Activated CD8-positive, alpha-beta T cell treated with anti-CD3 and anti-CD28 coated beads for 36 hours (primary cell): Measurements from ENCODE around the gene CASP7. TPM values are rescaled to one million over a fixed set of nuclear protein-coding genes. Genes with fewer than 3 reads are reported as not detected.

Source experiments
- ATAC-seq: fragments of 200-7000 bp; cut with Tn5 transposase; one replicate; pipeline ENCODE4 v1.10.0; 2021; ENCODE audit warnings: mild to moderate bottlenecking, moderate library complexity
- CTCF ChIA-PET: fragments of 350-600 bp; sonication (Branson Sonifier 250); formaldehyde crosslinking; loops from one replicate; lab custom pipeline; 2021; ENCODE audit warnings: antibody characterized with exemption; lab: Charles Lee
- POLR2A ChIA-PET: fragments of 350-600 bp; sonication (Branson Sonifier 250); formaldehyde crosslinking; loops from one replicate; lab custom pipeline; 2021; ENCODE audit warnings: antibody characterized with exemption; lab: Charles Lee
- DNase-seq: peaks from one replicate; pipeline ENCODE4 v3.0.0-alpha.2; 2020
- H3K27ac Mint-ChIP-seq: one replicate; pipeline ENCODE4 v1.8.0; 2021; ENCODE audit warnings: mild to moderate bottlenecking, mixed read lengths
- H3K27me3 Mint-ChIP-seq: one replicate; pipeline ENCODE4 v1.8.0; 2021; ENCODE audit warnings: mixed read lengths
- H3K36me3 Mint-ChIP-seq: one replicate; pipeline ENCODE4 v1.8.0; 2021; ENCODE audit warnings: low read depth, mixed read lengths
- H3K4me1 Mint-ChIP-seq: one replicate; pipeline ENCODE4 v1.8.0; 2021; ENCODE audit warnings: low read depth, mixed read lengths
- H3K4me3 Mint-ChIP-seq: one replicate; pipeline ENCODE4 v1.8.0; 2021; ENCODE audit warnings: mild to moderate bottlenecking, moderate library complexity, mixed read lengths
- H3K9me3 Mint-ChIP-seq: one replicate; pipeline ENCODE4 v1.8.0; 2021; ENCODE audit warnings: mixed read lengths
- intact Hi-C: fragments of 100-400 bp; cut with micrococcal nuclease; formaldehyde crosslinking; loops from one replicate; pipeline ENCODE4 v1.10.0; 2022
- microRNA-seq: library from miRNA; unstranded; fragments of <30 nt; microRNA quantifications from one replicate; pipeline ENCODE4 v1.2.0, GENCODE V29; 2022; ENCODE audit warnings: borderline microRNAs expressed, borderline replicate concordance
- total RNA-seq, 2 experiments: library from RNA; stranded (reverse); gene quantifications; one replicate each; pipeline ENCODE4 v1.2.3, GENCODE V29; 2021
- TF ChIP-seq, protein P1 (sequence below): fragments of 200-600 bp; IDR thresholded peaks from one replicate; pipeline ENCODE4 v1.8.0; 2022; ENCODE audit warnings: antibody characterized with exemption, mild to moderate bottlenecking

CASP7 gene
- total RNA-seq, 2 experiments from 2014 or later, result 23.7 to 24.2 TPM

DNA sequence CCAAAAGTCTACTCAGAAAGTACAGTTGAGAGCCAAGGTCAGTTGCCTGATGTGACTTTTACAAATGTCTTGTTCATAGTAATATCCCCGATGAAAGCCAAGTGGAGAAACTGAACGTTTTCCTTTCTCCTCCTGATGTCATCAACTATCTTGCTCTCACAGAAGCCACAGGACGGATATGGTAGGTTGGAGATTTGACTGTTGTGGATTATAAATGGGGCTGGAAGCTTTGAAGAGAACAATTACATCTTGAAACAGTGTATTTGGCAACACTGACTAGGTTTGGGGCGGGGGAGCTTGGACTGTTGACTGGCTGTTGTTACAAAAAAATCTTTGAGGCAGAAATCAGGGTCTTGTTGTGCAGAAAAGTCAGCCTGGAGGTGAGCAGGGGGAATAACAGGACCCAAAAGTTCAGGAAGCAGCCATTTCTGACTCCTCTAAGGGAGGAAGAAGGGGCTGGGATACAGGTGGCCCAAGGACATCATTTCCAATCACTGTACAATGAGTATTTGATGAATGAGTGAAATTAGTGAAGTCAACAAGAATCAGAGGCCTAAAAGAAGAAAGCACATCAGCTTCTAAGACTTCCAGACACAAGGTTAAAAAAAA, 96.1 kb downstream of the CASP7 start:
- Mint-ChIP-seq H3K9me3 (no peaks in the 10 kb centered on the region), H3K4me1 (no peaks in the 10 kb centered on the region), H3K36me3 (no peaks in the 10 kb centered on the region), H3K27ac (no peak overlapping the region), H3K27me3 (peaks cover 13% of the 10 kb centered on the region), H3K4me3 (no peak overlapping the region)
- CTCF ChIA-PET, result interaction anchor here (0.5 kb wide), 1 partner anchor 36 kb away, joined by 3 read pairs; no protein-coding TSS in a partner anchor
- no peak for DNase-seq
- intact Hi-C loops, result no loop called here
- ATAC-seq, result no peak
- TF ChIP-seq, protein P1, sequence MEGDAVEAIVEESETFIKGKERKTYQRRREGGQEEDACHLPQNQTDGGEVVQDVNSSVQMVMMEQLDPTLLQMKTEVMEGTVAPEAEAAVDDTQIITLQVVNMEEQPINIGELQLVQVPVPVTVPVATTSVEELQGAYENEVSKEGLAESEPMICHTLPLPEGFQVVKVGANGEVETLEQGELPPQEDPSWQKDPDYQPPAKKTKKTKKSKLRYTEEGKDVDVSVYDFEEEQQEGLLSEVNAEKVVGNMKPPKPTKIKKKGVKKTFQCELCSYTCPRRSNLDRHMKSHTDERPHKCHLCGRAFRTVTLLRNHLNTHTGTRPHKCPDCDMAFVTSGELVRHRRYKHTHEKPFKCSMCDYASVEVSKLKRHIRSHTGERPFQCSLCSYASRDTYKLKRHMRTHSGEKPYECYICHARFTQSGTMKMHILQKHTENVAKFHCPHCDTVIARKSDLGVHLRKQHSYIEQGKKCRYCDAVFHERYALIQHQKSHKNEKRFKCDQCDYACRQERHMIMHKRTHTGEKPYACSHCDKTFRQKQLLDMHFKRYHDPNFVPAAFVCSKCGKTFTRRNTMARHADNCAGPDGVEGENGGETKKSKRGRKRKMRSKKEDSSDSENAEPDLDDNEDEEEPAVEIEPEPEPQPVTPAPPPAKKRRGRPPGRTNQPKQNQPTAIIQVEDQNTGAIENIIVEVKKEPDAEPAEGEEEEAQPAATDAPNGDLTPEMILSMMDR, result no peak
- POLR2A ChIA-PET, result no interaction called here

DNA sequence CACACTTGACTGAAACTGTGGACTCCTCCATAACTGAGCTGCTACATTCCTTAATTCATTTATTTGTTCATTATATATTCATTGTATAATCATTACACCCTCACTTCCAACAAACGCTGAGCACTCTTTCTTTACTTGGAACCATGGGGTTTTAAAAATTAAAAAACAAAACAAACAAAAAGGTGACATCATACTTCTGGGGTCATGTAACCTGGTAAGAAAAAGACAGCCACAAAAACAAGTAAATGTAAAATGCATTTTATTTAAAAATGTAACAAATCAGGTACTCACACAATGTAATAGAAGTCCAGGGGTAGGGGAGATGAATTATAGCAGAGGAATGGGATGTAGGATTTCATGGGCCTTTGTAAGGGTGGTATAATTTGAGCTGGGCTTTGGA, 96.8 kb downstream of the CASP7 start:
- Mint-ChIP-seq H3K9me3 (no peaks in the 10 kb centered on the region), H3K27ac (no peak overlapping the region), H3K4me3 (no peak overlapping the region), H3K36me3 (no peaks in the 10 kb centered on the region), H3K4me1 (no peaks in the 10 kb centered on the region), H3K27me3 (peaks cover 9% of the 10 kb centered on the region)
- POLR2A ChIA-PET, result no interaction called here
- intact Hi-C loops, result no loop called here
- ATAC-seq (no peak), DNase-seq (no peak)
- CTCF ChIA-PET, result no interaction called here
- TF ChIP-seq, protein P1, result no peak

Small RNA genes within 50 kb of the gene (microRNA-seq; reads per million reads assigned to microRNA genes)
- gene MIR4483, result not detected

Other genes with a start within 250 kb of the CASP7 start
- gene HABP2, start 126.9 kb upstream of the CASP7 start, total RNA-seq, result not detected
- gene NRAP, start 15.9 kb upstream of the CASP7 start, total RNA-seq, result not detected
- not detected for gene PLEKHS1, start 71.8 kb downstream of the CASP7 start, total RNA-seq
- gene DCLRE1A, start 174.2 kb downstream of the CASP7 start, total RNA-seq, result 10 to 100 TPM; 14.4 to 15.1 TPM
- 10 to 100 TPM; 23.0 to 23.9 TPM for gene NHLRC2, start 174.7 kb downstream of the CASP7 start, total RNA-seq